Measurements from ENCODE around the gene ABO.
"Not testable (repeated sequence)": the region's sequence is repeated elsewhere in the genome, so short reads cannot be mapped to it uniquely, and the experiment has no call there.

The ABO gene

GRCh38 chr9:133275105-133276000 lies at the start of gene ABO:
Gene ABO (minus strand): TSS chr9:133275201.
- peak; percentile 50 for DNase-seq

DNA sequence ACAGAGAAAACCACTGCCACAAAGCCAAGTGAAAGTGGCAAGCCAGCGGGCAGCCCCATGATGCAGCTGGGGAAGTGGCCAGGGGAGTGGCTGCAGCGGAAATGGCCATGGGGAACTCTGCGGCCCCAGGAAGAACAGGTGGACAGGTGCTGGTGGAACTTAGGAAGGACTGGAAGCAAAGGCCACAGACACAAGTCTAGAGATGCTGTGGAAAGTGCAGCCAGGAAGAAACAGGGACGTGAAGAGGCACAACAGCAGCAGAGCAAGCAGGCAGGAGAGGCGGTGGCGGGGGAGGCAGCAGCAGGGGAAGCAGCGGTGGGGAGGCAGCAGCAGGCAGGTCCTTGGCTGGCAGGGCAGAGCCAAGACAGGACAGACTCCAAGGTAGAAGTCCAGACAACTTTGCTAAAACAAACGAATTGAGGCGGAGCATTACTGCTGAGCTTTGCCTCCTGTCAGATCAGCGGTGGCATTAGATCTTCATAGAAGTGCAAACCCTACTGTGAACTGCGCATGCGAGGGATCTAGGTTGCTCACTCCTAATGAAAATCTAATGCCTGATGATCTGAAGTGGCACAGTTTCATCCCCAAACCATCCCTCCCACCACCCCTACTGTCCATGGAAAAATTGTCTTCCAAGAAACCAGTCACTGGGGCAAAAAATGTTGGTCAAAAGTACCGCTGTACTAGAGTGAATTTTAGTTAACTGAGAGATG lies 49.1 kb upstream of the ABO start:
- no peak for DNase-seq

DNA sequence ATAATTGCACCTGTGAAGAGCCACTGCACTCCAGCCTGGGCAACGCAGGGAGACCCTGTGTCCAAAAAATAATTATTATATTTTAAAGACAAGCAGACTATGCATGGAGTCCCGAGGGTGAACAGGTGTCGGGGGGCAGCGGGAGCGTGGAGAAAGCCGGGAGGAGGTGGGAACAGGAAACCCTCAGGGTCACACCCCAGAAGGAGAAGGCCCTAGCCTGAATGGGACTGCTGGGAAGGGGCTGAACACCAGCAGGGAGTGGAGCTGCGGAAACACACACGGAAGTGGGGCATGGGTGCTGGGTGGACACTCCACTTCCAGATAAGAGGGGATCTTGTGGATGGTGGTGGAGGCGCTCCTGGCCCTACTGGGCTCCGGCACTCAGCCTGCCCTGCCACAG lies 48.2 kb upstream of the ABO start:
- DNase-seq = no peak

DNA sequence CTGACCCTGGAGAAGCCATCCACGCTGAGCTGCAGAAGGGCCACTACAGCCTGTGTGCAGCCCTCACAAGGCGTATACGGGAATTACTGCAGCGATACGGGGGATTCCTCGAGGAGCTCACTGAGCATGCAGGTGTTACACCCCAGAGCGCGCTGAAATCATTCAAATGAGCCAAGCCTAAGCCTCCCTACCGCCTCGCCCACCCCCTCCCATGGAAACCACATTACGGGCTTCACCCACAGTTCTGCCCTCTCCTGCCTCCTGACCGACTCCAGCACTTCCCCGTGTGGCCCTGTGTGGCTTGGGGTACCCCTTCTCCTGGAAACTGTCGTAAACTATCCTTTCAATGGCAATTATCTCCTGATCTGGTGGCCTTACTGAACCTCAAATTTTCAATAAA lies 47.7 kb upstream of the ABO start:
- DNase-seq = no peak

DNA sequence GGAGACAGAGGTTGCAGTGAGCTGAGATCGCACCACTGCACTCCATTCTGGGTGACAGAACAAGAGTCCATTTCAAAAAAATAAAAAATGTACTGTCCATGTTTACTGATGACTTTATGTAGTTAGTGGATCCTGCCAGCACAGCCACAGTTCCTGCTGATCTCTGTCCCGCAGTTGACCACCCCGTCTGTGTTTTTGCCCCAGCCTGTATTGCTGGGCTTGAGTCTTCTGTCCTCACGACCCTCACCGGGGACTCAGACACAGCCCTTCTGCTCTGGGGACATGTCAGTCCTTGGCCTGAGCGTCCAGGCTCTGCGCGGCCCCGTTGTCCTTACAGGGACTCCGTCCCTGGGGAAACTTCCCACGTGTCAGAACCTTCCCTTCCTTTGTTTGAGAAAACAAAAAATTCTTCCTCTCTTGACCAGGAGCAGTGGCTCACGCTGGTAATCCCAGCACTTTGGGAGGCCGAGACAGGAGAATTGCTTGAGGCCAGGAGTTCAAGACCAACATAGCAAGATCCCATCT lies 46.5 kb upstream of the ABO start:
- peak; percentile 17 for DNase-seq

- peak; percentile 29 for DNase-seq
These were observed 45.5 kb upstream of the ABO start for GRCh38 chr9:133320421-133320881.

DNA sequence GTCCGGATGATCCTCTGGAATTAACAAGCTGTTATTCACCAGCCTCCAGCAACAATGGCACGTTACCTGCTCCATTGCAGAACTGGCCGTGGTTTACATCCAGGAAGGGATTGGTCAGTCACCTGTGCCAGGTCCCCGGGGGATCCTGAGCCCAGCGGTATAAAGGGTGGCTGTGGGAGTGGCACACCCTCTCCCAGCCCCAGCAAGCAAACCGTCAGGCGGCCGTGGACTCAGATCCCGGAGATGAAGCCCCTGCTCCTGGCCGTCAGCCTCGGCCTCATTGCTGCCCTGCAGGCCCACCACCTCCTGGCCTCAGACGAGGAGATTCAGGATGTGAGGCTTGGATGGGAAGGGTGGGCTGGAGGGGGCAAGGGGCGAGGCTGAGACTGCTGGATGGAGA lies 42.5 kb upstream of the ABO start:
- not testable (repeated sequence) for DNase-seq

GRCh38 chr9:133315997-133316396 lies 41.0 kb upstream of the ABO start:
- DNase-seq = no peak

DNA sequence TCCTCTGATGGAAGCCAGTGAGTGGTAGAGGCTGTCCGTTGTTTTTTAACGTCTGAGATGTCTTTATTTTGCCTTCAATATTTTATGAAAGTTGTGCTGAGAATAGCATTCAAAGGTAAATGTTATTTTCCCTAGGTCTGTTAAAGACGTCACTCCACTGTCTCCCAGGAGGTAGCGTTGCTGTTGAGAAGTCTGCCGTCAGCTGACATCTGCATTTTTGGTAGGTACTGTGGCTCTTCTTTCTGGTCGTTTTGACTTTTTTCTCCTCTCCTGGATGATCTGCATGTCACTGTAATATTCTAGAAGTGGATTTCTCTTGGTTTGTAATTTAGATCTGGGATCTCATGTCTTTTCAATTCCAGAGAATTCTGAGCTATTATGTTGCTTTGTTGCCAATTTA lies 34.6 kb upstream of the ABO start:
- no peak for DNase-seq

GRCh38 chr9:133307301-133307700 lies 32.3 kb upstream of the ABO start:
- DNase-seq = no peak

DNA sequence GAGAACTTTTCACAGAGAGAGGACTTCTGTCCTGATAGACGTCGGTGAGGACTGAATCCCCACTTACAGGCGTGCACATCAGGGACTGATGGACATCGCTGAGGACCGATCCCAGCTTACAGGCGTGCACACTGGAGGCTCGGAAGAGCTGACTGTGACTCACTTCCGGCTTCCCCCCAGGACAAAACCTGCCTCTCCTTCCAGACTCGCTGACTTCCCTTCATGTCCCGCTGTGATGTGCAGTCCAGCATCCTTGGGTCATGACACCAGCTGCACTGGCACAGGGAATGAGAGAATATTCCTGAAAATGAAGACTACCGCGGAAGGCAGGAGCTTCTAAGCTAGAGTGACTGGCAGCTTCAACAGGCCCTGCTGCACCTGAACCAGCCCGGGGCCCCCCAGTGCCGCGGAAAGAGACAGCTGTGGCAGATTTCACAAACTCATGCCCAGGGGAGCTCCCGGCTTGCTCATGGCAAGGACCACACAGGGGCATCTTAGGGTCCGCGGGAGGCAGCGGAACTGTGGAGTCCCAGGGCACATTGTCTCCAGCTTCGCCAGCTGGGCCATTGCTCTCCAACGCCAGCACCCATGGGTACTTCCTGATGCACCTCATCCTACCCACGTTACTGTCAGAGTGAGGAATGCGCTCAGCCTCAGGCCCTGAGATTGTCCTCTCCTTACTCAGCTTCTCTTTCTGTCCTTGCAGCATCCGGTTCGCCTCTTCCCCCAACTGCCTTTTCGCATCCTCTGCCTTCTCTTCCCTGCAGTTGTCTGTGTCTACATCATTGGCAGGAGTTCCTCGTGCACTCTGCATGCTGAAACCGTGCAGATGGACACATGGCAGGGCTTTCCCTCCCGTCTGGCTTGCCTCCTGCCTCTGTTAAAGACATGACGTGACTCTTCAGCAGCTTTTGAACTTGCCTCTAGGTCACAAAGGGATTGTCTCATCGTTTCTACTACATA lies 31.5 kb upstream of the ABO start:
- DNase-seq = no peak

- no peak for DNase-seq
These were observed 30.7 kb upstream of the ABO start for GRCh38 chr9:133305731-133306130.

- no peak for DNase-seq
These were observed 29.7 kb upstream of the ABO start for GRCh38 chr9:133304477-133305377.

- no peak for DNase-seq
These were observed 29.1 kb upstream of the ABO start for GRCh38 chr9:133304158-133304470.

- DNase-seq = no peak
These were observed 28.5 kb upstream of the ABO start for GRCh38 chr9:133303266-133304157.

- no peak for DNase-seq
These were observed 26.5 kb upstream of the ABO start for GRCh38 chr9:133301253-133302230.

GRCh38 chr9:133299996-133300395 lies 25.0 kb upstream of the ABO start:
- not testable (repeated sequence) for DNase-seq

DNA sequence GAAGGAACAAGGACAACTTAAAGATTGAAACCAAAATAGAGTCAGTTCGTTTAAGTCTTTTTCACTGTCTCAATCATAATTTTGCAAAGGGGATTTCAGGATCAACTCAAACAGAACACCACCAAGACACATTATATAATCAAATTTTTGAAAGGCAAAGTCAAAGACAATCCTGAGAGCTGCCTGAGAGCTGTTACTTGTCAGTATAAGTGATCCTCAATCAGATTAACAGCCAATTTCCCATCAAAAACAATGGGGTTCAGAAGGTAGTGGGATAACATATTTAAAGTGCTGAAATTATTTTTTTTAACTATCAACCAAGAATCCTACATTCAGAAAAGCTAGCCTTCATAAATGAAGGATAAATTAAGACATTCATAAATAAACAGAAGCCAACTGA lies 19.3 kb upstream of the ABO start:
- no peak for DNase-seq

GRCh38 chr9:133290751-133291302 lies 15.8 kb upstream of the ABO start:
- no peak for DNase-seq
